ENCODE results near the gene LSS. TPM values are rescaled to one million over a fixed set of nuclear protein-coding genes. Genes with fewer than 3 reads are reported as not detected.
A peak's percentile ranks its signal among the peaks of the same experiment; 100 is the strongest.

LSS gene
- total and polyA plus RNA-seq, 2 donors from 2014 or later: 15.8 to 24.6 TPM

- FAIRE-seq (no peak), DNase-seq (peak in 2 of 5 donors; percentile 7 to 36)
- H3K36me3 ChIP-seq (ENCODE audit: control insufficient read depth in 2 of 3, insufficient read depth in 3 of 3, low read length in 3 of 3): peaks cover 0 to 10% (median 2%) of the 10 kb centered on the region in 3 donors
- no peak overlapping the region for H3K27ac ChIP-seq (ENCODE audit: low read depth in 2 of 2, low read length in 2 of 2)
- intact Hi-C loops (cut with DNase I): no loop called here
- no peaks in the 10 kb centered on the region for H3K27me3 ChIP-seq (ENCODE audit: control insufficient read depth, insufficient read depth, low read length)
- no peak for TF ChIP-seq CTCF (IDR thresholded peaks at IDR 0.05; ENCODE audit: borderline replicate concordance, extremely low read depth, insufficient read depth)
- no peak overlapping the region for H3K4me3 ChIP-seq (ENCODE audit: low read length in 3 of 3)
- H3K4me1 ChIP-seq (ENCODE audit: control insufficient read depth in 2 of 3, insufficient read depth in 2 of 3, low read depth in 1 of 3, low read length in 3 of 3): no peaks in the 10 kb centered on the region
- no peaks in the 10 kb centered on the region for H3K9me3 ChIP-seq (ENCODE audit: control insufficient read depth in 2 of 3, insufficient read depth in 1 of 3, low read length in 3 of 3)
- H3K9ac ChIP-seq (ENCODE audit: low read length in 3 of 3): no peak overlapping the region
Observed at GRCh38 chr21:46213620-46214286, 14.8 kb downstream of the LSS start.

GRCh38 chr21:46212721-46213484 lies 15.7 kb downstream of the LSS start:
- no peak for FAIRE-seq
- no peaks in the 10 kb centered on the region for H3K4me1 ChIP-seq (ENCODE audit: control insufficient read depth in 2 of 3, insufficient read depth in 2 of 3, low read depth in 1 of 3, low read length in 3 of 3)
- H3K36me3 ChIP-seq (ENCODE audit: control insufficient read depth in 2 of 3, insufficient read depth in 3 of 3, low read length in 3 of 3): peaks cover 0 to 10% (median 3%) of the 10 kb centered on the region in 3 donors
- no peak overlapping the region for H3K4me3 ChIP-seq (ENCODE audit: low read length in 3 of 3)
- H3K9me3 ChIP-seq (ENCODE audit: control insufficient read depth in 2 of 3, insufficient read depth in 1 of 3, low read length in 3 of 3): no peaks in the 10 kb centered on the region
- no peaks in the 10 kb centered on the region for H3K27me3 ChIP-seq (ENCODE audit: control insufficient read depth, insufficient read depth, low read length)
- peak in 2 of 5 donors; percentile 5 to 61 for DNase-seq
- TF ChIP-seq CTCF (IDR thresholded peaks at IDR 0.05; ENCODE audit: borderline replicate concordance, extremely low read depth, insufficient read depth): no peak
- intact Hi-C loops (cut with DNase I): no loop called here
- H3K27ac ChIP-seq (ENCODE audit: low read depth in 2 of 2, low read length in 2 of 2): no peak overlapping the region
- no peak overlapping the region for H3K9ac ChIP-seq (ENCODE audit: low read length in 3 of 3)

GRCh38 chr21:46211786-46212720 lies 16.5 kb downstream of the LSS start:
- intact Hi-C loops (cut with DNase I): no loop called here
- Histone ChIP-seq H3K27me3 (ENCODE audit: control insufficient read depth, insufficient read depth, low read length) (no peaks in the 10 kb centered on the region), H3K36me3 (ENCODE audit: control insufficient read depth in 2 of 3, insufficient read depth in 3 of 3, low read length in 3 of 3) (peaks cover 0 to 6% (median 5%) of the 10 kb centered on the region in 3 donors), H3K4me1 (ENCODE audit: control insufficient read depth in 2 of 3, insufficient read depth in 2 of 3, low read depth in 1 of 3, low read length in 3 of 3) (no peaks in the 10 kb centered on the region), H3K27ac (ENCODE audit: low read depth in 2 of 2, low read length in 2 of 2) (no peak overlapping the region), H3K9ac (ENCODE audit: low read length in 3 of 3) (no peak overlapping the region), H3K4me3 (ENCODE audit: low read length in 3 of 3) (no peak overlapping the region), H3K9me3 (ENCODE audit: control insufficient read depth in 2 of 3, insufficient read depth in 1 of 3, low read length in 3 of 3) (no peaks in the 10 kb centered on the region)
- DNase-seq (peak in 2 of 5 donors; percentile 6 to 52), FAIRE-seq (no peak)
- TF ChIP-seq CTCF (IDR thresholded peaks at IDR 0.05; ENCODE audit: borderline replicate concordance, extremely low read depth, insufficient read depth): no peak

Measured in kidney (tissue), 14 donors.